GM21423 (cell line): ENCODE measurements around the gene AGBL1.
"Not testable (repeated sequence)": the region's sequence is repeated elsewhere in the genome, so short reads cannot be mapped to it uniquely, and the experiment has no call there.

Experiments
- ATAC-seq: cut with Tn5 transposase; IDR thresholded peaks from one replicate; pipeline ENCODE4 v1.9.1; 2021; ENCODE audit warnings: mild to moderate bottlenecking, moderate library complexity; ENCODE audit not compliant: unreplicated experiment

Gene AGBL1

GRCh38 chr15:86392874-86393273 is 313.2 kb downstream of the AGBL1 start:
- ATAC-seq, result no peak

GRCh38 chr15:86394866-86395265 is 315.2 kb downstream of the AGBL1 start:
- no peak for ATAC-seq

- no peak for ATAC-seq
Observed at GRCh38 chr15:86399041-86399954, 319.6 kb downstream of the AGBL1 start.

- no peak for ATAC-seq
Observed at GRCh38 chr15:86403221-86403620, 323.6 kb downstream of the AGBL1 start.

GRCh38 chr15:86403914-86404583 is 324.4 kb downstream of the AGBL1 start:
- no peak for ATAC-seq

- ATAC-seq, result no peak
Observed at GRCh38 chr15:86408261-86408660, 328.6 kb downstream of the AGBL1 start.

- no peak for ATAC-seq
Observed at GRCh38 chr15:86411916-86412315, 332.2 kb downstream of the AGBL1 start.

GRCh38 chr15:86413191-86413590 is 333.5 kb downstream of the AGBL1 start:
- no peak for ATAC-seq

- ATAC-seq, result no peak
Observed at GRCh38 chr15:86425746-86426145, 346.1 kb downstream of the AGBL1 start.

- no peak for ATAC-seq
Observed at GRCh38 chr15:86432861-86433260, 353.2 kb downstream of the AGBL1 start.

- no peak for ATAC-seq
Observed at GRCh38 chr15:86433983-86434382, 354.3 kb downstream of the AGBL1 start.

- no peak for ATAC-seq
Observed at GRCh38 chr15:86439614-86440013, 359.9 kb downstream of the AGBL1 start.

GRCh38 chr15:86444527-86444926 is 364.9 kb downstream of the AGBL1 start:
- ATAC-seq, result no peak

GRCh38 chr15:86445579-86446252 is 366.0 kb downstream of the AGBL1 start:
- ATAC-seq, result no peak

GRCh38 chr15:86446253-86446640 is 366.6 kb downstream of the AGBL1 start:
- ATAC-seq, result no peak

- not testable (repeated sequence) for ATAC-seq
Observed at GRCh38 chr15:86465470-86466039, 385.9 kb downstream of the AGBL1 start.

GRCh38 chr15:86481720-86482119 is 402.0 kb downstream of the AGBL1 start:
- ATAC-seq, result no peak

- ATAC-seq, result no peak
Observed at GRCh38 chr15:86483936-86484335, 404.3 kb downstream of the AGBL1 start.

GRCh38 chr15:86488046-86488445 is 408.4 kb downstream of the AGBL1 start:
- ATAC-seq, result no peak

GRCh38 chr15:86489981-86490380 is 410.3 kb downstream of the AGBL1 start:
- no peak for ATAC-seq

GRCh38 chr15:86491118-86491517 is 411.4 kb downstream of the AGBL1 start:
- ATAC-seq, result no peak
